Lung (tissue), 12 donors: ENCODE measurements around the gene REXO2. TPM values are rescaled to one million over a fixed set of nuclear protein-coding genes. Genes with fewer than 3 reads are reported as not detected.

Source experiments
- ATAC-seq: fragments of 200-7000 bp; cut with Tn5 transposase; one replicate; pipeline ENCODE4 v1.9.1; 2020; ENCODE audit warnings: moderate number of reproducible peaks; ENCODE audit not compliant: insufficient read depth, low FRiP score
- DNase-seq, 3 donors: peaks; one replicate each; pipeline ENCODE4 v3.0.0-alpha.2; 2013 to 2017
- H3K27ac ChIP-seq, 2 donors: one replicate each; pipeline ENCODE4 v1.5.1; 2013; ENCODE audit warnings: mild to moderate bottlenecking in 2 of 2, moderate library complexity in 2 of 2, control low read depth in 1 of 2, inconsistent platforms in 1 of 2, low read depth in 1 of 2, low read length in 1 of 2
- H3K27me3 ChIP-seq, 3 donors: one replicate each; pipeline ENCODE4 v1.5.1; 2013; ENCODE audit warnings: low read length in 2 of 3; ENCODE audit not compliant: control insufficient read depth in 3 of 3, insufficient read depth in 3 of 3
- H3K36me3 ChIP-seq, 4 donors: one replicate each; pipeline ENCODE4 v1.5.1; 2013; ENCODE audit warnings: low read length in 4 of 4, mild to moderate bottlenecking in 1 of 4, moderate library complexity in 1 of 4; ENCODE audit not compliant: control insufficient read depth in 4 of 4, insufficient read depth in 4 of 4
- H3K4me1 ChIP-seq, 5 donors: one replicate each; pipeline ENCODE4 v1.5.1; 2013; ENCODE audit warnings: low read length in 5 of 5, mild to moderate bottlenecking in 2 of 5, moderate library complexity in 1 of 5; ENCODE audit not compliant: control insufficient read depth in 5 of 5, insufficient read depth in 5 of 5
- H3K4me3 ChIP-seq: one replicate; pipeline ENCODE4 v1.5.1; 2013; ENCODE audit warnings: mild to moderate bottlenecking, control low read depth, moderate library complexity
- H3K9ac ChIP-seq, 2 donors: one replicate each; pipeline ENCODE4 v1.5.1; 2013; ENCODE audit warnings: low read length in 2 of 2, control low read depth in 1 of 2; ENCODE audit not compliant: insufficient read depth in 1 of 2
- H3K9me3 ChIP-seq, 4 donors: one replicate each; pipeline ENCODE4 v1.5.1; 2013; ENCODE audit warnings: low read length in 3 of 4, mild to moderate bottlenecking in 1 of 4, moderate library complexity in 1 of 4; ENCODE audit not compliant: control insufficient read depth in 4 of 4, insufficient read depth in 3 of 4
- WGBS, 2 donors: extraction: QIAGEN DNeasy Blood & Tissue Kit; methylation state at CpG; one replicate each; pipeline ENCODE4 v1.1.7; 2013; 5-methylcytosine and 5-hydroxymethylcytosine counted together
- polyA plus RNA-seq, 2 donors: library from polyadenylated mRNA; stranded (reverse); fragments of 200-250 nt; gene quantifications; one replicate each; pipeline ENCODE4 v1.2.1, GENCODE V29; 2013
- total RNA-seq, 2 donors: library from RNA; depleted of rRNA in 1 of 2; stranded (reverse); fragments of >200 nt in 1 of 2; gene quantifications; one replicate each; pipeline ENCODE4 v1.2.1, GENCODE V29; 2014 to 2021
- TF ChIP-seq, protein P1 (sequence below): IDR thresholded peaks from 2 replicates; pipeline ENCODE4 v1.5.1; 2012; ENCODE audit warnings: mild to moderate bottlenecking; ENCODE audit errors: control extremely low read depth, extremely low read depth
- donor health status: control.
- donor health status: control.
- donor health status: Bipolar disorder and iron deficiency.
- donor health status: healthy.
- donor health status: DM: yes; HTN: yes; CAD: no.

Gene REXO2
- total and polyA plus RNA-seq, 4 donors: 57.1 to 83.2 (median 67.8) TPM

DNA sequence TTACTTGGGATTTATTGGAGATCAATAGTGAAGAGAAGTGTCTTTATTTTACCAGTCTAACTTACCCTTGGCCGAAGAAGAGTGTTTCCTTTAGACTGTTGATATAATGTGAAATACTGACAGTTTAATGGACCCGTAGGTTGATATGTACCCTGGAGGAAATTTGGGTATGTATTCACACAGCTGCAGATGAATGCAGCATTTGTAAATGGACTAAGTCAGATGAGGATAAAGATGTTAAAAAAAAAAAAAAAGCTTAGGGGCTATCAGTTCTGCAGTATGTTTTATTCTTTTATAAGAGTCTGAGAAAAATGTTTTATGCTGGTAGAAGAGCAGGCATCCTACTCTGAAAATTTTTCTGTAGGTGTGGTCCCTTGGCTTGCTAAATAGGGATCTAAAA lies 2.7 kb downstream of the REXO2 start:
- no peak overlapping the region for H3K9ac ChIP-seq
- DNase-seq (no peak), ATAC-seq (no peak)
- H3K27me3 ChIP-seq: no peaks in the 10 kb centered on the region
- H3K27ac ChIP-seq: no peak overlapping the region
- no peaks in the 10 kb centered on the region for H3K9me3 ChIP-seq
- TF ChIP-seq, protein P1, sequence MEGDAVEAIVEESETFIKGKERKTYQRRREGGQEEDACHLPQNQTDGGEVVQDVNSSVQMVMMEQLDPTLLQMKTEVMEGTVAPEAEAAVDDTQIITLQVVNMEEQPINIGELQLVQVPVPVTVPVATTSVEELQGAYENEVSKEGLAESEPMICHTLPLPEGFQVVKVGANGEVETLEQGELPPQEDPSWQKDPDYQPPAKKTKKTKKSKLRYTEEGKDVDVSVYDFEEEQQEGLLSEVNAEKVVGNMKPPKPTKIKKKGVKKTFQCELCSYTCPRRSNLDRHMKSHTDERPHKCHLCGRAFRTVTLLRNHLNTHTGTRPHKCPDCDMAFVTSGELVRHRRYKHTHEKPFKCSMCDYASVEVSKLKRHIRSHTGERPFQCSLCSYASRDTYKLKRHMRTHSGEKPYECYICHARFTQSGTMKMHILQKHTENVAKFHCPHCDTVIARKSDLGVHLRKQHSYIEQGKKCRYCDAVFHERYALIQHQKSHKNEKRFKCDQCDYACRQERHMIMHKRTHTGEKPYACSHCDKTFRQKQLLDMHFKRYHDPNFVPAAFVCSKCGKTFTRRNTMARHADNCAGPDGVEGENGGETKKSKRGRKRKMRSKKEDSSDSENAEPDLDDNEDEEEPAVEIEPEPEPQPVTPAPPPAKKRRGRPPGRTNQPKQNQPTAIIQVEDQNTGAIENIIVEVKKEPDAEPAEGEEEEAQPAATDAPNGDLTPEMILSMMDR: no peak
- no peak overlapping the region for H3K4me3 ChIP-seq
- H3K4me1 ChIP-seq: peaks cover 0 to 14% (median 10%) of the 10 kb centered on the region in 5 donors
- 90 to 97% methylated on average over 2 of the region's 2 CpGs for WGBS, 2 donors
- H3K36me3 ChIP-seq: peaks cover 0 to 11% (median 7%) of the 10 kb centered on the region in 4 donors

DNA sequence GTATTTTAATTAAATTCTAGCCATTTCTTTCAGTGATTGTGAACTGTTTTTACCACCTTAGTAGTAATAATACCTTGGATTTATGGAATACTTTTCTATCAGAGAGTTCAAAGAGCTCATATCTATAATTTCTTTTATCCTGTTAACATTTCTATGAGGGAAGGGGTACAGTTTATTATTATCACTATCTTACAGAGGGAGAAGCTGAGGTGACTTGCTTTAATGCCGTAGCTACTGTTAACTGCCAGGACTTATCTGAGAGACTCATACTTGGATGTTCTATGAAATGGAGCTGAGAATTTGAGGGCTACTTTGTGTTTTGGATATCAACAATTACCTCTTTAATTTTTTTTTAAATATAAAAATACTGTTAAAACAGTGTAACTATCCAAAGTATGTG lies 3.3 kb downstream of the REXO2 start:
- H3K4me1 ChIP-seq: peaks cover 0 to 14% (median 10%) of the 10 kb centered on the region in 5 donors
- no peak overlapping the region for H3K27ac ChIP-seq
- no peak overlapping the region for H3K9ac ChIP-seq
- ATAC-seq: no peak
- no peaks in the 10 kb centered on the region for H3K27me3 ChIP-seq
- TF ChIP-seq, protein P1: no peak
- no peaks in the 10 kb centered on the region for H3K9me3 ChIP-seq
- no peak overlapping the region for H3K4me3 ChIP-seq
- 95 to 100% methylated on average over 1 of the region's 1 CpG for WGBS, 2 donors
- DNase-seq: no peak
- peaks cover 0 to 14% (median 8%) of the 10 kb centered on the region in 4 donors for H3K36me3 ChIP-seq

DNA sequence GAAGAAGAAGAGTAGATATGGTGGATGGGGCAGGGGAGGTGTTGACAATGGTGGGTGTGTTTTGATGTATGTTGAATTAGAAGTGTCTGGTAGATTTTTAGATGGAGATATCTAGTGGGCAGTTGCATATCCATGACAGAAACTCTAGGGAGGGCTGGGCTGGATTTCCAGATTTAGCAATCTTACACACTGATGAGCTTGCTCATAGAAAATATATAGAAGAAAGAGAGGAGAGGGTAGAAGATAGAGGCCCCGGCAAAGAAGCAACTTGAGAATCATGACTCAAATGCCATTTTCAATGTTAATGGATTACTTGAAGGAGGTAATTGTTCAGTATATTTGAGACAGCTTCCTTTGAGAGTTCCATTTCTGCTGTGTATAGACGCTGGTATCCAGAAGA lies 8.2 kb downstream of the REXO2 start:
- peaks cover 0 to 16% (median 0%) of the 10 kb centered on the region in 5 donors for H3K4me1 ChIP-seq
- no peak for ATAC-seq
- no peak overlapping the region for H3K9ac ChIP-seq
- 86 to 90% methylated on average over 2 of the region's 2 CpGs for WGBS, 2 donors
- TF ChIP-seq, protein P1: no peak
- no peak for DNase-seq
- peaks cover 3 to 26% (median 15%) of the 10 kb centered on the region in 4 donors for H3K36me3 ChIP-seq
- H3K27ac ChIP-seq: no peak overlapping the region
- no peak overlapping the region for H3K4me3 ChIP-seq
- no peaks in the 10 kb centered on the region for H3K9me3 ChIP-seq
- no peaks in the 10 kb centered on the region for H3K27me3 ChIP-seq

GRCh38 chr11:114447892-114448291 lies 8.6 kb downstream of the REXO2 start:
- H3K27me3 ChIP-seq: no peaks in the 10 kb centered on the region
- ATAC-seq (no peak), DNase-seq (no peak)
- no peak overlapping the region for H3K27ac ChIP-seq
- H3K4me3 ChIP-seq: no peak overlapping the region
- TF ChIP-seq, protein P1: no peak
- no peaks in the 10 kb centered on the region for H3K9me3 ChIP-seq
- H3K36me3 ChIP-seq: peaks cover 3 to 30% (median 15%) of the 10 kb centered on the region in 4 donors
- H3K4me1 ChIP-seq: peaks cover 0 to 16% (median 0%) of the 10 kb centered on the region in 5 donors
- H3K9ac ChIP-seq: no peak overlapping the region
- WGBS, 2 donors: 74 to 79% methylated on average over 3 of the region's 3 CpGs
